HFFc6 (cell line): ENCODE data around the gene THY1. TPM values are rescaled to one million over a fixed set of nuclear protein-coding genes. Genes with fewer than 3 reads are reported as not detected.

Source experiments
- DNase-seq: peaks from one replicate; pipeline ENCODE4 v3.0.0-alpha.2; 2018
- H3K27ac Mint-ChIP-seq: 2 replicates; pipeline ENCODE4 v1.8.0; 2020; ENCODE audit warnings: mild to moderate bottlenecking, mixed read lengths
- H3K27me3 Mint-ChIP-seq: 2 replicates; pipeline ENCODE4 v1.8.0; 2021; ENCODE audit warnings: mild to moderate bottlenecking, moderate library complexity, mixed read lengths; ENCODE audit not compliant: insufficient read depth
- H3K36me3 Mint-ChIP-seq: 2 replicates; pipeline ENCODE4 v1.8.0; 2021; ENCODE audit warnings: low read depth, mixed read lengths
- H3K4me1 Mint-ChIP-seq: 2 replicates; pipeline ENCODE4 v1.8.0; 2020; ENCODE audit warnings: low read depth, mixed read lengths
- H3K4me3 Mint-ChIP-seq: 2 replicates; pipeline ENCODE4 v1.8.0; 2020; ENCODE audit warnings: mild to moderate bottlenecking, moderate library complexity, mixed read lengths
- H3K9me3 Mint-ChIP-seq: 2 replicates; pipeline ENCODE4 v1.8.0; 2020; ENCODE audit warnings: mild to moderate bottlenecking, mixed read lengths
- CTCF ChIP-seq: fragments of 200-600 bp; sonication (generic); IDR thresholded peaks from 2 replicates; pipeline ENCODE4 v1.5.0; 2021; ENCODE audit warnings: antibody characterized with exemption, mild to moderate bottlenecking
- total RNA-seq, 6 experiments: library from RNA; stranded (reverse); fragmentation: NEBNext Ultra II Directional; extraction: Animal tissue kit (Norgen Biotek cat#: 25700); gene quantifications; 2 replicates in 1 of 6; 3 replicates in 5 of 6; pipeline ENCODE4 v1.2.3, GENCODE V29; 2021

THY1 gene
- total RNA-seq, 6 experiments from 2014 or later = 705 to 934 (median 790) TPM

GRCh38 chr11:119380160-119380826, 42.7 kb downstream of the THY1 start:
- Mint-ChIP-seq H3K4me1 (peaks cover 25% of the 10 kb centered on the region), H3K27me3 (no peaks in the 10 kb centered on the region; the same call in 1 of the 2 replicates), H3K4me3 (no peak overlapping the region), H3K36me3 (no peaks in the 10 kb centered on the region), H3K9me3 (no peaks in the 10 kb centered on the region), H3K27ac (no peak overlapping the region)
- TF ChIP-seq CTCF = no peak
- no peak for DNase-seq

GRCh38 chr11:119378851-119379465, 44.0 kb downstream of the THY1 start:
- TF ChIP-seq CTCF = no peak
- H3K36me3 Mint-ChIP-seq = no peaks in the 10 kb centered on the region
- H3K4me1 Mint-ChIP-seq = peaks cover 39% of the 10 kb centered on the region

GRCh38 chr11:119377961-119378667, 44.9 kb downstream of the THY1 start:
- Mint-ChIP-seq H3K4me3 (no peak overlapping the region), H3K27ac (no peak overlapping the region), H3K4me1 (peaks cover 39% of the 10 kb centered on the region), H3K27me3 (no peaks in the 10 kb centered on the region; the same call in 1 of the 2 replicates), H3K36me3 (no peaks in the 10 kb centered on the region), H3K9me3 (no peaks in the 10 kb centered on the region)
- TF ChIP-seq CTCF = no peak
- no peak for DNase-seq

More at GRCh38 chr11:119378851-119379465, 44.0 kb downstream of the THY1 start:
- Mint-ChIP-seq H3K4me3 (no peak overlapping the region), H3K27me3 (no peaks in the 10 kb centered on the region; the same call in 1 of the 2 replicates), H3K27ac (no peak overlapping the region), H3K9me3 (no peaks in the 10 kb centered on the region)
- no peak for DNase-seq

- H3K27me3 Mint-ChIP-seq = no peaks in the 10 kb centered on the region; the same call in 1 of the 2 replicates
- H3K27ac Mint-ChIP-seq = no peak overlapping the region
- TF ChIP-seq CTCF = no peak
- no peaks in the 10 kb centered on the region for H3K9me3 Mint-ChIP-seq
- H3K36me3 Mint-ChIP-seq = no peaks in the 10 kb centered on the region
- H3K4me1 Mint-ChIP-seq = peaks cover 39% of the 10 kb centered on the region
- no peak overlapping the region for H3K4me3 Mint-ChIP-seq
- DNase-seq = no peak
Measured at GRCh38 chr11:119377112-119377901, 45.7 kb downstream of the THY1 start.

GRCh38 chr11:119376197-119376847, 46.6 kb downstream of the THY1 start:
- Mint-ChIP-seq H3K9me3 (no peaks in the 10 kb centered on the region), H3K4me3 (no peak overlapping the region)

More at GRCh38 chr11:119376197-119376847, 46.6 kb downstream of the THY1 start:
- peaks cover 39% of the 10 kb centered on the region for H3K4me1 Mint-ChIP-seq
- no peaks in the 10 kb centered on the region for H3K36me3 Mint-ChIP-seq
- peak overlapping the region; percentile 83 for H3K27ac Mint-ChIP-seq
- H3K27me3 Mint-ChIP-seq = no peaks in the 10 kb centered on the region; the same call in 1 of the 2 replicates
- no peak for DNase-seq
- no peak for TF ChIP-seq CTCF
